SK-N-SH (cell line): ENCODE measurements around the gene TBX4. TPM values are rescaled to one million over a fixed set of nuclear protein-coding genes. Genes with fewer than 3 reads are reported as not detected.

Source experiments
- CTCF ChIA-PET: fragments of 300-600, 350-600 bp; formaldehyde crosslinking; extraction: SDS; loops from one replicate; lab custom pipeline; 2021; lab: Yijun Ruan, JAX
- POLR2A ChIA-PET: fragments of 350-600 bp; sonication (Branson Sonifier 250); formaldehyde crosslinking; extraction: SDS; loops from one replicate; lab custom pipeline; 2020; ENCODE audit warnings: antibody characterized with exemption, inconsistent platforms; lab: Yijun Ruan, JAX
- DNase-seq: peaks from one replicate; pipeline ENCODE4 v3.0.0; 2012
- H2AFZ ChIP-seq: fragments of 200-600 bp; sonication (generic); 2 replicates; pipeline ENCODE4 v1.8.1; 2016; ENCODE audit warnings: antibody characterized with exemption, mild to moderate bottlenecking, low read depth
- H3F3A ChIP-seq: fragments of 200-600 bp; sonication (generic); replicated peaks from 2 replicates; pipeline ENCODE3; 2016; ENCODE audit warnings: antibody characterized with exemption, mild to moderate bottlenecking; ENCODE audit not compliant: insufficient read depth
- H3K27ac ChIP-seq, 2 experiments: fragments of 200-500 bp in 1 of 2; fragments of 200-600 bp in 1 of 2; sonication (Bioruptor generic) in 1 of 2; sonication (generic), shearing (Covaris generic) in 1 of 2; 2 replicates each; pipeline versions ENCODE4 v1.5.1 to v1.6.1; 2014 to 2016; ENCODE audit warnings: low read depth in 2 of 2, inconsistent platforms in 1 of 2, low read length in 1 of 2, mild to moderate bottlenecking in 1 of 2, mixed read lengths in 1 of 2
- H3K27me3 ChIP-seq: fragments of 200-600 bp; sonication (generic), shearing (Covaris generic); 2 replicates; pipeline ENCODE4 v1.6.1; 2016; ENCODE audit warnings: mixed run types; ENCODE audit not compliant: insufficient read depth
- H3K36me3 ChIP-seq, 2 experiments: fragments of 200-500 bp in 1 of 2; fragments of 200-600 bp in 1 of 2; sonication (Bioruptor generic) in 1 of 2; sonication (generic) in 1 of 2; replicated peaks in 1 of 2; 2 replicates each; pipeline versions ENCODE3 to v1.5.1; 2014 to 2016; ENCODE audit warnings: low read length in 1 of 2, mild to moderate bottlenecking in 1 of 2; ENCODE audit not compliant: insufficient read depth in 2 of 2, control insufficient read depth in 1 of 2
- H3K4me1 ChIP-seq, 2 experiments: fragments of 200-500 bp in 1 of 2; fragments of 200-600 bp in 1 of 2; sonication (Bioruptor generic) in 1 of 2; sonication (generic), shearing (Covaris generic) in 1 of 2; 2 replicates each; pipeline versions ENCODE4 v1.5.1 to v1.6.1; 2014 to 2016; ENCODE audit warnings: low read depth in 1 of 2, low read length in 1 of 2, mixed run types in 1 of 2; ENCODE audit not compliant: insufficient read depth in 2 of 2, control insufficient read depth in 1 of 2
- H3K4me2 ChIP-seq: fragments of 200-600 bp; sonication (generic), shearing (Covaris generic); 2 replicates; pipeline ENCODE4 v1.6.1; 2017; ENCODE audit warnings: mixed run types
- H3K4me3 ChIP-seq, 2 experiments: fragments of 200-500 bp in 1 of 2; fragments of 200-600 bp in 1 of 2; sonication (Bioruptor generic) in 1 of 2; sonication (generic), shearing (Covaris generic) in 1 of 2; 2 replicates each; pipeline versions ENCODE4 v1.5.1 to v1.8.1; 2014 to 2016; ENCODE audit warnings: low read depth in 2 of 2, inconsistent platforms in 1 of 2, low read length in 1 of 2, mild to moderate bottlenecking in 1 of 2, mixed read lengths in 1 of 2, moderate library complexity in 1 of 2
- H3K79me2 ChIP-seq: fragments of 200-600 bp; sonication (generic); 2 replicates; pipeline ENCODE4 v1.8.1; 2017; ENCODE audit warnings: mild to moderate bottlenecking; ENCODE audit not compliant: insufficient read depth
- H3K9ac ChIP-seq: fragments of 200-600 bp; sonication (generic); 2 replicates; pipeline ENCODE4 v1.6.1; 2017; ENCODE audit warnings: mixed run types
- H3K9me2 ChIP-seq: fragments of 200-600 bp; sonication (generic); 2 replicates; pipeline ENCODE4 v1.6.1; 2017; ENCODE audit warnings: mixed run types
- H3K9me3 ChIP-seq: fragments of 200-600 bp; sonication (generic); 2 replicates; pipeline ENCODE4 v1.6.1; 2017; ENCODE audit warnings: mixed run types, mild to moderate bottlenecking, moderate library complexity
- H4K20me1 ChIP-seq: fragments of 200-600 bp; sonication (generic); 2 replicates; pipeline ENCODE4 v1.6.1; 2017; ENCODE audit warnings: mild to moderate bottlenecking, mixed run types; ENCODE audit not compliant: insufficient read depth
- CHD2 ChIP-seq: fragments of 150-350 bp; IDR thresholded peaks from 2 replicates; pipeline ENCODE4 v1.6.1; 2018; ENCODE audit warnings: low read length; ENCODE audit not compliant: partially characterized antibody
- CTCF ChIP-seq: fragments of 200-600 bp; sonication (generic); IDR thresholded peaks from 2 replicates; pipeline ENCODE4 v1.6.1; 2017; ENCODE audit warnings: antibody characterized with exemption, mild to moderate bottlenecking, moderate library complexity
- EP300 ChIP-seq, 2 experiments: IDR thresholded peaks; 2 replicates each; pipeline versions ENCODE4 v1.4.0 to v1.6.1; 2012; ENCODE audit warnings: borderline replicate concordance in 1 of 2, low read depth in 1 of 2, low read length in 1 of 2
- EZH2phosphoT487 ChIP-seq: fragments of 200-600 bp; sonication (generic); IDR thresholded peaks from 2 replicates; pipeline ENCODE4 v1.6.1; 2017; ENCODE audit warnings: low read depth, mixed run types, mild to moderate bottlenecking, antibody characterized with exemption, moderate library complexity, borderline replicate concordance
- FOXM1 ChIP-seq: IDR thresholded peaks from 2 replicates; pipeline ENCODE4 v1.4.0; 2012; ENCODE audit warnings: low read depth, mild to moderate bottlenecking
- GABPA ChIP-seq: IDR thresholded peaks from 2 replicates; pipeline ENCODE4 v1.4.0; 2012; ENCODE audit warnings: low read depth, mild to moderate bottlenecking
- MAX ChIP-seq: IDR thresholded peaks from 2 replicates; pipeline ENCODE4 v1.4.0; 2012; ENCODE audit warnings: low read depth
- POLR2AphosphoS5 ChIP-seq: IDR thresholded peaks from 2 replicates; pipeline ENCODE4 v1.6.1; 2012; ENCODE audit warnings: low read depth, low read length
- RFX5 ChIP-seq: IDR thresholded peaks from 2 replicates; pipeline ENCODE4 v1.6.1; 2012; ENCODE audit warnings: mild to moderate bottlenecking, improper control_type of control experiment, low read length
- TAF1 ChIP-seq: IDR thresholded peaks from 2 replicates; pipeline ENCODE4 v1.6.1; 2012; ENCODE audit warnings: low read depth, mild to moderate bottlenecking, low read length, moderate library complexity, borderline replicate concordance
- USF2 ChIP-seq: fragments of 150-350 bp; IDR thresholded peaks from 2 replicates; pipeline ENCODE4 v1.6.1; 2017; ENCODE audit warnings: antibody characterized with exemption, low read length, low read depth, borderline replicate concordance
- YY1 ChIP-seq: IDR thresholded peaks from 2 replicates; pipeline ENCODE4 v1.4.0; 2012; ENCODE audit warnings: low read depth, mild to moderate bottlenecking
- ZBTB33 ChIP-seq: IDR thresholded peaks from 2 replicates; pipeline ENCODE4 v1.4.0; 2012; ENCODE audit warnings: low read depth, borderline replicate concordance
- WGBS: methylation state at CpG from one replicate; pipeline ENCODE4 v1.1.6; 2017; ENCODE audit warnings: low lambda C conversion rate; 5-methylcytosine and 5-hydroxymethylcytosine counted together
- polyA plus RNA-seq, 3 experiments: library from polyadenylated mRNA; depleted of rRNA; stranded (reverse); fragments of >200 nt; gene quantifications; 2 replicates each; pipeline ENCODE4 v1.2.3, GENCODE V29; 2012

The TBX4 gene
- polyA plus RNA-seq, 1 of the 3 experiments (the other 2 are of a cell fraction) = 0.02 TPM

GRCh38 chr17:61522088-61522487 is 69.9 kb downstream of the TBX4 start:
- no peaks in the 10 kb centered on the region for H4K20me1 ChIP-seq
- WGBS = 55% methylated on average over 1 of the region's 1 CpG
- no peak for TF ChIP-seq POLR2AphosphoS5
- TF ChIP-seq RFX5 = no peak
- no peak for TF ChIP-seq FOXM1
- no peak for TF ChIP-seq MAX
- TF ChIP-seq EZH2phosphoT487 = no peak
- no peak for TF ChIP-seq GABPA
- TF ChIP-seq EP300 (IDR thresholded peaks at IDR 0.05; ENCODE audit: borderline replicate concordance in 1 of 2, low read depth in 1 of 2, low read length in 1 of 2) = no peak
- no peak for TF ChIP-seq ZBTB33
- no peak for TF ChIP-seq CTCF
- no peak for TF ChIP-seq YY1
- no peak for TF ChIP-seq USF2
- no peak for TF ChIP-seq TAF1
- TF ChIP-seq CHD2 = no peak
- H2AFZ ChIP-seq = 0 out of 2 replicates have a peak overlapping the region, but pooled peaks have one; percentile 14
- no peaks in the 10 kb centered on the region for H3F3A ChIP-seq
- no peak overlapping the region for H3K27ac ChIP-seq
- CTCF ChIA-PET = interaction anchor here (0.6 kb wide), 1 partner anchor 903 kb away, joined by 3 read pairs; no protein-coding TSS in a partner anchor
- H3K4me3 ChIP-seq = no peak overlapping the region
- H3K9me2 ChIP-seq = no peaks in the 10 kb centered on the region
- POLR2A ChIA-PET = no interaction called here
- no peaks in the 10 kb centered on the region; the same call in 1 of the 2 replicates for H3K27me3 ChIP-seq
- H3K9me3 ChIP-seq = no peaks in the 10 kb centered on the region
- peaks cover 0 to 2% of the 10 kb centered on the region in 2 experiments; a peak in 1 of 4 replicates for H3K4me1 ChIP-seq
- no peak for DNase-seq
- no peak overlapping the region for H3K9ac ChIP-seq
- no peak overlapping the region for H3K4me2 ChIP-seq
- H3K36me3 ChIP-seq = no peaks in the 10 kb centered on the region
- no peaks in the 10 kb centered on the region for H3K79me2 ChIP-seq
